Lung (tissue), 12 donors: Measurements from ENCODE around the gene INTS4. TPM values are rescaled to one million over a fixed set of nuclear protein-coding genes. Genes with fewer than 3 reads are reported as not detected.
"Not testable (repeated sequence)": the region's sequence is repeated elsewhere in the genome, so short reads cannot be mapped to it uniquely, and the experiment has no call there.

Source experiments
- ATAC-seq: fragments of 200-7000 bp; cut with Tn5 transposase; one replicate; pipeline ENCODE4 v1.9.1; 2020; ENCODE audit warnings: moderate number of reproducible peaks; ENCODE audit not compliant: insufficient read depth, low FRiP score
- DNase-seq, 3 donors: peaks; one replicate each; pipeline ENCODE4 v3.0.0-alpha.2; 2013 to 2017
- H3K27ac ChIP-seq, 2 donors: one replicate each; pipeline ENCODE4 v1.5.1; 2013; ENCODE audit warnings: mild to moderate bottlenecking in 2 of 2, moderate library complexity in 2 of 2, control low read depth in 1 of 2, inconsistent platforms in 1 of 2, low read depth in 1 of 2, low read length in 1 of 2
- H3K27me3 ChIP-seq, 3 donors: one replicate each; pipeline ENCODE4 v1.5.1; 2013; ENCODE audit warnings: low read length in 2 of 3; ENCODE audit not compliant: control insufficient read depth in 3 of 3, insufficient read depth in 3 of 3
- H3K36me3 ChIP-seq, 4 donors: one replicate each; pipeline ENCODE4 v1.5.1; 2013; ENCODE audit warnings: low read length in 4 of 4, mild to moderate bottlenecking in 1 of 4, moderate library complexity in 1 of 4; ENCODE audit not compliant: control insufficient read depth in 4 of 4, insufficient read depth in 4 of 4
- H3K4me1 ChIP-seq, 5 donors: one replicate each; pipeline ENCODE4 v1.5.1; 2013; ENCODE audit warnings: low read length in 5 of 5, mild to moderate bottlenecking in 2 of 5, moderate library complexity in 1 of 5; ENCODE audit not compliant: control insufficient read depth in 5 of 5, insufficient read depth in 5 of 5
- H3K4me3 ChIP-seq: one replicate; pipeline ENCODE4 v1.5.1; 2013; ENCODE audit warnings: mild to moderate bottlenecking, control low read depth, moderate library complexity
- H3K9ac ChIP-seq, 2 donors: one replicate each; pipeline ENCODE4 v1.5.1; 2013; ENCODE audit warnings: low read length in 2 of 2, control low read depth in 1 of 2; ENCODE audit not compliant: insufficient read depth in 1 of 2
- H3K9me3 ChIP-seq, 4 donors: one replicate each; pipeline ENCODE4 v1.5.1; 2013; ENCODE audit warnings: low read length in 3 of 4, mild to moderate bottlenecking in 1 of 4, moderate library complexity in 1 of 4; ENCODE audit not compliant: control insufficient read depth in 4 of 4, insufficient read depth in 3 of 4
- WGBS, 2 donors: extraction: QIAGEN DNeasy Blood & Tissue Kit; methylation state at CpG; one replicate each; pipeline ENCODE4 v1.1.7; 2013; 5-methylcytosine and 5-hydroxymethylcytosine counted together
- polyA plus RNA-seq, 2 donors: library from polyadenylated mRNA; stranded (reverse); fragments of 200-250 nt; gene quantifications; one replicate each; pipeline ENCODE4 v1.2.1, GENCODE V29; 2013
- total RNA-seq, 2 donors: library from RNA; depleted of rRNA in 1 of 2; stranded (reverse); fragments of >200 nt in 1 of 2; gene quantifications; one replicate each; pipeline ENCODE4 v1.2.1, GENCODE V29; 2014 to 2021
- TF ChIP-seq, protein P1 (sequence below): IDR thresholded peaks from 2 replicates; pipeline ENCODE4 v1.5.1; 2012; ENCODE audit warnings: mild to moderate bottlenecking; ENCODE audit errors: control extremely low read depth, extremely low read depth
- donor health status: control.
- donor health status: control.
- donor health status: Bipolar disorder and iron deficiency.
- donor health status: healthy.
- donor health status: DM: yes; HTN: yes; CAD: no.

The INTS4 gene
- total and polyA plus RNA-seq, 4 donors: 15.8 to 56.2 (median 22.9) TPM

GRCh38 chr11:77866336-77866735, 128.1 kb downstream of the INTS4 start:
- peak overlapping the region in 1 of 2 donors; percentile 26 for H3K27ac ChIP-seq
- peaks cover 3 to 19% (median 7%) of the 10 kb centered on the region in 4 donors for H3K36me3 ChIP-seq
- H3K4me3 ChIP-seq: no peak overlapping the region
- 100% methylated on average over 1 of the region's 1 CpG for WGBS, 2 donors
- H3K9me3 ChIP-seq: no peaks in the 10 kb centered on the region
- H3K27me3 ChIP-seq: no peaks in the 10 kb centered on the region
- TF ChIP-seq, protein P1, sequence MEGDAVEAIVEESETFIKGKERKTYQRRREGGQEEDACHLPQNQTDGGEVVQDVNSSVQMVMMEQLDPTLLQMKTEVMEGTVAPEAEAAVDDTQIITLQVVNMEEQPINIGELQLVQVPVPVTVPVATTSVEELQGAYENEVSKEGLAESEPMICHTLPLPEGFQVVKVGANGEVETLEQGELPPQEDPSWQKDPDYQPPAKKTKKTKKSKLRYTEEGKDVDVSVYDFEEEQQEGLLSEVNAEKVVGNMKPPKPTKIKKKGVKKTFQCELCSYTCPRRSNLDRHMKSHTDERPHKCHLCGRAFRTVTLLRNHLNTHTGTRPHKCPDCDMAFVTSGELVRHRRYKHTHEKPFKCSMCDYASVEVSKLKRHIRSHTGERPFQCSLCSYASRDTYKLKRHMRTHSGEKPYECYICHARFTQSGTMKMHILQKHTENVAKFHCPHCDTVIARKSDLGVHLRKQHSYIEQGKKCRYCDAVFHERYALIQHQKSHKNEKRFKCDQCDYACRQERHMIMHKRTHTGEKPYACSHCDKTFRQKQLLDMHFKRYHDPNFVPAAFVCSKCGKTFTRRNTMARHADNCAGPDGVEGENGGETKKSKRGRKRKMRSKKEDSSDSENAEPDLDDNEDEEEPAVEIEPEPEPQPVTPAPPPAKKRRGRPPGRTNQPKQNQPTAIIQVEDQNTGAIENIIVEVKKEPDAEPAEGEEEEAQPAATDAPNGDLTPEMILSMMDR: no peak
- ATAC-seq (no peak), DNase-seq (no peak)
- H3K4me1 ChIP-seq: peaks cover 0 to 9% (median 0%) of the 10 kb centered on the region in 5 donors
- no peak overlapping the region for H3K9ac ChIP-seq

GRCh38 chr11:77865805-77866204, 128.7 kb downstream of the INTS4 start:
- ATAC-seq (no peak), DNase-seq (peak in 1 of 3 donors; percentile 19)
- TF ChIP-seq, protein P1: no peak
- Histone ChIP-seq H3K27me3 (no peaks in the 10 kb centered on the region), H3K9me3 (no peaks in the 10 kb centered on the region), H3K4me3 (no peak overlapping the region), H3K27ac (no peak overlapping the region), H3K36me3 (peaks cover 3 to 17% (median 7%) of the 10 kb centered on the region in 4 donors), H3K9ac (no peak overlapping the region), H3K4me1 (peaks cover 0 to 9% (median 0%) of the 10 kb centered on the region in 5 donors)
- WGBS, 2 donors: 81 to 85% methylated on average over 1 of the region's 1 CpG

- not testable (repeated sequence) for DNase-seq, H3K27me3 ChIP-seq, H3K9ac ChIP-seq, H3K4me3 ChIP-seq, H3K36me3 ChIP-seq, H3K4me1 ChIP-seq, H3K27ac ChIP-seq, ATAC-seq, H3K9me3 ChIP-seq
- 93 to 95% methylated on average over 10 of the region's 10 CpGs for WGBS, 2 donors
Observed at GRCh38 chr11:77861444-77861843, 133.0 kb downstream of the INTS4 start.

GRCh38 chr11:77857906-77858457, 136.5 kb downstream of the INTS4 start:
- peaks cover 8 to 27% (median 17%) of the 10 kb centered on the region in 4 donors for H3K36me3 ChIP-seq
- H3K4me3 ChIP-seq, H3K27me3 ChIP-seq, ATAC-seq, H3K9me3 ChIP-seq, H3K9ac ChIP-seq, DNase-seq, H3K27ac ChIP-seq, H3K4me1 ChIP-seq: not testable (repeated sequence)
- 80 to 88% methylated on average over 10 of the region's 10 CpGs for WGBS, 2 donors
